ENCODE results near the gene NFIB.

The NFIB gene

DNA sequence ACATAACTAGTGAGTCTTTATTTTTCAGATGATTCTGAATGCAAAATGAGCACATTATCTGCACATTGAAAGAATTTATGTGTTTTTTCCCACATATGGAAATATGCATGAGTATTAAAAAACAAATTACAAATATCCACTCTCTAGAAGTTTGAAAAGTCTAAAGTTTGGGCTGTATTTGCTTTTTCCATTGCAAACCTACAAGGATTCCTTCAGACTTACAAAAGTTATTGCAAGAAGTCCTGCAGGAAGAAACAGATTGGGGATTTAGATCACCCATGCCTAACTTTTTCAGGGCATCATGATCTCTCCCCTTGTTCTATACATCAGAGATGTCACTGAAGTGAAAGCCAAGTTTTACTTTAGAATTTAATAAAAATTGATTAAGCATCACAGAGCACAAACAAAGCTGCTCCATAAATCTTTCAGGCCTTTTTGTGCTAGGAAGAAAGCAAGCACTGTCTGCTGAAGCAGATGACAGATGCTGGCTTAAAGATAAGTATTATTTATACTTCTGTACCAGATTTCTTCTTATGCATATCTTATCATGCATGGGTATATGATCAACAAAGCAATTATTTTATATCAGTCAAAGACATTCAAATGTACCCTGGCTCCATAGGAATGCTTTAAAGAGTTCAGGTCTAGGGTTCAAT lies 71.7 kb downstream of the NFIB start:
- no peak for DNase-seq (ENCODE audit: low read depth)

DNA sequence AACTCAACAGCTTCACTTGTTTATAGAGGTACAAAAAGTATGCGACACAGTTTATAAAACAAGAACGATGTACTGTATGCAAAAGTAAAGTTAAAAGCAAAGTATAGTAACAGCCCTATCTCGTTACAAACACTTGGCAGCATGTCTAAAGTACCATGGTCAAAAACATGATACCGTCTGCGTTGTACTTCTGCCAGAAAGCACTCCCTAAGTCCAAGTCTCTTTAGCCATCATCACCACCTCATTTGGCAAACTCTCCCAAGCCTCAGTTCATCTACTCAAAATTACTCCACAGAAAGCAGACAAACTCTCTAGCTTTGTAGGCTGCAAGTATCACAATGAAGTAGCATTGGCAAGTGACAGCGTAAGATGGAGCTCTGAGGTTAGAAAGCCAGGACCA lies 73.4 kb downstream of the NFIB start:
- DNase-seq (ENCODE audit: low read depth), result no peak

GRCh38 chr9:14238518-14238917 lies 75.4 kb downstream of the NFIB start:
- no peak for DNase-seq (ENCODE audit: low read depth)

GRCh38 chr9:14238079-14238478 lies 75.9 kb downstream of the NFIB start:
- DNase-seq (ENCODE audit: low read depth), result no peak

DNA sequence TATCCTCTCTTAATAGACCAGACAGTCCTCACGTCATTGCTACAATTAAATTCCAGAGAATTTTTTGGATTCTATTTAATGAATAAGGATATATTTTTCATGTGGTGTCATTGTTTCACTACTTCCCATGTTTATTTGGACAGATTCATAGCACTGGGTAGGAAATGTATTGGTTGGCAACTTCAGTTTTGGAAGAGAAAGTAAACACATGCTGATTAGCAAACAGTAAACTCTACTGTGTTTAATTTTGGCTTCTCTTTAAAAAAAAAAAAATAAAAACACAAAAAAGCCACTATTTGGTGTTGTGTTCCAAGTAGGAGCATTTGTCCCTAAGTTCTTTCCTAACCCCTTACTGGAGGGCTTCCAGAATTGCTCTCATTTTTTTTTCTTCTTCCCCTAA lies 77.3 kb downstream of the NFIB start:
- DNase-seq (ENCODE audit: low read depth), result no peak

DNA sequence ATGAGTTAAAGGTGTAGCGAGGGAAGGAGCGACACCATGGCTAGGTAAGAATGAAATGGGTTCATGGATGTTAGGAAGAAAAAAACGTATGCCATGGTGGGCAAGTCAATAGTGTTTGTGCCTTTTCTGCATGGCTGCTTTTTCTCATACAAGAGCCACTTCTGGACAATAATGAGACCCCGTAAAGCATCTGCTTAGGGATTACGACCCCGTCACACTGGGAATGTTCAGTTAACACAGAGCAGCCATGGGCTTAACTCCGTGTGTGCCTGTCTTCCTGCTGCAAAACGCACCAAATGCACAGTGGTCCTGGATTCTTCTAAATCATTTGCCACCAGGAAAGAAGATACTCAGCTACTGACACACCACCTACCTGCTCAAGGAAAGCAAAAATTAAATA lies 81.8 kb downstream of the NFIB start:
- no peak for DNase-seq (ENCODE audit: low read depth)

DNA sequence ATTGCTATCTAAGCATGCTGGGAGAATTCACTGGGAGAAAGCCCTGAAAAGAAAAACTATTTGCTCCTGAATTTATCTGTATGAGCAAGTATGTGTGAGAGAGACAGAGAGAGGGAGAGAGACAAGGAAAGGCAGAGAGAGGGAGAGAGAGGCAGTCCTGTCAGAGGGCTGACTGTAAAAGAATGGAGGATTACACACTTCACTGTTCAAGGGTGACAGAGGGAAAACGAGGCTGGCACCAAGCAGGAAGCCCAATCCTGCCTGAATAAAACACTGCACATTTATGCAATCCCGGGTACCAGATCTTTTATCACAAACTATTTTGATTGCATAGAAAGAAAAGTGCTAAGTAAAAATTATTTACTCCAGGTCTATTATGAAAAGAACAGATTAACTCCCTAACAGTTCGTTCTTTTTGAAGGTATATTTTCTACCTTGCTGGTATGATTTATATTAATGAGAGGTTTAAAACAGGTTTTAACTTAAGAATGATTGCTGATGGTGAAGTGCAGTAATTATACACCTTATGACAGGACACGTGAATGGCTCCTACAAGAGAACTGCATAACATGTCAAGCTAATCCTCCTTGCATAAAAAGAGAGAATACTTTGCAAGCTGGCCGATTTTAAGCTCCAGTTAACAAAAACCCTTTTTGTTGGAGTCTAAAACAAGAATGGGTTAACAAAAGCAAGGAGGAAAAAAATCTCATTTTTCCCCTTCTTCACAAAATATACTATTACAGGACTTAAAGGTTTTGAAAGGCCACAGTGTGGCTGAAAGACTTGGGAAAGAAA lies 82.5 kb downstream of the NFIB start:
- DNase-seq (ENCODE audit: low read depth), result no peak

DNA sequence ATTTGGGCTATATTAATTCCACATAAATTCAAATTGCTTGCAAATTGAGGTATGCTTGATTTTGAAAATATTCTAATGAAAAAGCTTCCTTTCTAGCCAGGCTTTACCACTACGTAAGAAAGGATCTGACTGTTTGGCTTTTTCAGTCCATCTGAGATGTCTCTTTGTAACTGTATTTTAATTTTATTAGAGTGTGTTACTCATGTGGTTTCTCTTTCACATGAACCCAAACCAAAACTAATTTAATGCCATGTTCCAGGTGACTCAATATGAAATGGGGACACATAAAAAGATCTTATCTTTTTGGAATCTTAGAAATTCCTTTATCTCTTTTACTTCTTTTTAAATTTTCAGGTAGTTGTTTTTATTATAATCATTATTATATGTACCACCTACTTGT lies 85.3 kb downstream of the NFIB start:
- DNase-seq (ENCODE audit: low read depth), result no peak

DNA sequence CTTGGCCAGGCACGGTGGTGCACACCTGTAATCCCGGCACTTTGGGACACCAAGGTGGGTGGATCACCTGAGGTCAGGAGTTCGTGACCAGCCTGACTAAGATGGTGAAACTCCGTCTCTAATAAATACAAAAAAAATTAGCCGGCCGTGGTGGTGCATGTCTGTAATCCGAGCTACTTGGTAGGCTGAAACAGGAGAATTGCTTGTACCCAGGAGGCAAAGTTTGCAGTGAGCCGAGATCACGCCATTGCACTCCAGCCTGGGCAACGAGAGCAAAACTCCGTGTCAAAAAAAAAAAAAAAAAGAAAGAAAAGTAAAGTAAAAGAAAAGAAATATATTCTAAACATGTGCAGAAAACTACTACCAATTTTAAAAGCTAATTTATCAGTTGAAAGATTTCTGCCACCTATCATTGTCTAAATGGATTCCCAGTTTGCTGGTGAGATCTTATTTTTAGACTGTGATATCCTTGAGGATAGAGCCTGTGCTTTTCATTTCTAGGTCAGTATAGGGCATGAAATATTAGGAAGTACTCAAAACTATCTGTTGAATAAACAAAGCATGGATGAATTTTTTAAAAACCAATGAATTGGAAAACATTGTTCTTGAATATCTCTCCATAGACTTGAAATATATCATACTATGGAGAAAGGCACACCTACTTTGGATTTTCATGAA lies 86.9 kb downstream of the NFIB start:
- no peak for DNase-seq (ENCODE audit: low read depth)

GRCh38 chr9:14223081-14223480 lies 90.9 kb downstream of the NFIB start:
- DNase-seq (ENCODE audit: low read depth), result no peak

- DNase-seq (ENCODE audit: low read depth), result no peak
Measured at GRCh38 chr9:14222149-14222835, 91.6 kb downstream of the NFIB start.

GRCh38 chr9:14221558-14221957 lies 92.4 kb downstream of the NFIB start:
- no peak for DNase-seq (ENCODE audit: low read depth)

DNA sequence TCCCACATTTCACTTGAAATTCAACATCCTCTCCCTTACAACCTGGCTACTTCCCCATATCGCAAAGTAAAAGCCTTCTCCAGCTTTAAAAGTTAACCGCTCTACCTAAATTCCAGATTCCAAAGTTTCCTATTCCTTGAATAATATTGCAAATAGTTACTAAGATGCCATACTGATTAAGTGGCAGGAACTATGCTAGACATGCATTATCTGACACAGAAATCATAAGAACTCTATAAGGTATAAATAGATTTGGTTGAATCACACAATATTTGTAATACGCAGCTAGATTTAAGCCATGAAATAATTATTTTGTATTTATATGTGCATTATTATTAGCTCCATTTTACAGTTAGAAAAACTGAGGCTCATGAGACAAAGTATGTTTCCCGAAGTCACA lies 92.8 kb downstream of the NFIB start:
- no peak for DNase-seq (ENCODE audit: low read depth)

DNA sequence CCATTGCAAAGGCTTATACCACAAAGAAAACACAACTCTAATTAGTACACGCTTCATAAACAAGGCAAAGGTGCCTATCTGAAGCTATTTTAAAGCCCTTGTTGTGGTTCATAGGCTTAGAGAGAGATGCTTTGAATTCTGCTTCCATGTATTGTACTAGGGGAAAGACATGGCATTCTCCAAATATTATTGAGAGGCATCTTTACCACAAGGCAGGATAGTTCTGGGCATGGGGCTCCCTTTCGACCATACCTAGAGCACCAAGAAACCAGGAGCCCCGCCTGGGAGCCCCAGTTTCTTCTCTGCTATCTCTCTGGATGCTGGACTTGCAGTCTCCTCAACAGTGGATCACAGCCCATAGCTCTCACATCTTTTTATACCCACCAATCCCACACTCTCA lies 93.7 kb downstream of the NFIB start:
- DNase-seq (ENCODE audit: low read depth), result no peak

DNA sequence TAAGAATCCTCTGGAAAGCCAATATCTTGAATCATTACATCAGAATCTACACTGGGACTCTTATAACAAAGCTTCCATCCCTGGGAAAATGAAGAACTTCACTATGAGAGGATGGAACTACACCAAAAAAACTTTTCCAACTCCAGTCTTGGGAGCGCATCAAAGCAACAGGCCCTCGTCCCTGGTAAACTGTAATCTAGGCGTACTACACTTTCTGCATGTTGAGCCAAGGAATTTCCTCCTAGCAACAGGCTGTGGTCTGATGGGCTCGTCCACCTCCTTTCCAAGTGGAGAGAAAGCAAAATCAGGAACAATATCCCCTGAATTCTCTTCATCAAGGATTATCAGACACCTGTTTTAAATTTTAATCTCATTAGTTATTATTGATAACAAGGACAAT lies 94.1 kb downstream of the NFIB start:
- DNase-seq (ENCODE audit: low read depth), result no peak

DNA sequence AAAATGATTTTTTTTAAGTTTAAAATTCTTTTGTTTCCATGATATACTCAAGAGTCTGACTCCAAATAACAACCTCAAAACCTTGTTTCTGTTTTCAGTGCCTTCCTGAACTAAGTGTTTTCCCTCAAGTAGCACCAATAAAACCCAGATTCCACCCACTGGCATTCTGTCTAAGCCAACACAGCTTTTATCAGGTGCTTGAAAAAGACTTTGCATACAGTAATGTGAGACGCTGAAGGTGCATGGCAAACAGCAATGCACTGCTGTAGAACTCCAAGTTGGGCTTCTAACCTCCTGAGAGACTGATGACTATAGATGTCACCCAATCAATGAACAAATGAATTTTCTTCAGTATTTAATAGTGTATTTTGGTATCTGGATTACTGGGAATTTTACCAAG lies 95.7 kb downstream of the NFIB start:
- no peak for DNase-seq (ENCODE audit: low read depth)

GRCh38 chr9:14216612-14217194 lies 97.2 kb downstream of the NFIB start:
- DNase-seq (ENCODE audit: low read depth), result no peak

DNA sequence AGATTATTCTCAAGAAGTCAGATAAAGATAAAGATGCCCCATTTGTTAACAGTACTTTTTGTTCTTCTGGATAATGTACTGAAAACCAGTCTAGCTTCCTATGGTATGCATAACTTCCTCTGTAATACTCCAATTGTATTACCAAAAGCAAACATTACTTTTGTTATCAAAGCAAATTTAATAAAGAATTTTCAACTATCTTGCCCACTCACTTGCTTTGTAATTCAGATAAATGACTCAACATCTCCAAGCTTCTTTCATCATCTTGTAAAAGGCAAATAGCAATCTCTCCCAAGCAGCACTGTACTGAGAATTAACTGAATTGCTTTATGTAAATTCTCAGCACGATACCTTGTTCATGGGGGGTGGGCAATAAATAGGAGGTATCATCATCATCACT lies 98.3 kb downstream of the NFIB start:
- no peak for DNase-seq (ENCODE audit: low read depth)

GRCh38 chr9:14214693-14215092 lies 99.2 kb downstream of the NFIB start:
- DNase-seq (ENCODE audit: low read depth), result no peak

DNA sequence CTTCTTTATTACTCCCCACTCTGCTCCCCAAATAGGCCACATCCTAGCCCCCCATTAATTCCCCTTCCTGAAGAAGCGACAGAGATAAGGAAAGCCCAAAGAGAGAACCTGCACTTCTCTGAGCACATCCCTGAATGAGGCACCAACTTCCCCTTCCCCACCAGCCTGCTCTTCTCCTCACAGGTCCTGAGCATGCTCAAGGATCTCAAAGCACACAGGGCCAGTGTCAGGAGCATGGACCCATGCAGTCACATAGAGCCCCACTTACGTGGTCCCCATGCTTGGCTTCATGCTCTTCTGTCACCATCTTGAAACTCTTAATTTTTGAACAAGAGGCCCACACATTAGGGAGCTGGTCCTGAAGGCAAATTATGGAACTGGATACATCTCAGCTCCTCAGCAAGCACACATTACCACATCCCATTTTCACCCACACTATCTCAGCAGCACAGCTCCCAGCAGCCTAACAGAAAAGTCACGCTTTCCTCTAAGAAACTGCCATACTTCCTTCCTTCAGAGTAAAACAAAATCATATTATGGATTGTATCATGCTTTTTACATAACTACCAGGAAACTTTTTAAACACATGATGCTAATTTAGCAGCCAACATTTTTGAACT lies 99.8 kb downstream of the NFIB start:
- DNase-seq (ENCODE audit: low read depth), result no peak

- no peak for DNase-seq (ENCODE audit: low read depth)
Measured at GRCh38 chr9:14213504-14213903, 100.4 kb downstream of the NFIB start.

Measured in activated T-cell treated with anti-CD3 and anti-CD28 coated beads for 1 hour (primary cell).